NT2/D1 (cell line): ENCODE results near the gene SLC9A7.
"Not testable (repeated sequence)": the region's sequence is repeated elsewhere in the genome, so short reads cannot be mapped to it uniquely, and the experiment has no call there.

Experiments
- DNase-seq: peaks from one replicate; pipeline ENCODE4 v3.0.0-alpha.2; 2011; ENCODE audit warnings: low read depth, low spot score
- H3K27me3 ChIP-seq: 2 replicates; pipeline ENCODE4 v1.6.0; 2011; ENCODE audit warnings: mild to moderate bottlenecking; ENCODE audit not compliant: insufficient read length, insufficient read depth
- H3K36me3 ChIP-seq: 2 replicates; pipeline ENCODE4 v1.6.1; 2011; ENCODE audit warnings: mild to moderate bottlenecking, low read length, mixed read lengths; ENCODE audit not compliant: insufficient read depth, insufficient read length
- H3K4me1 ChIP-seq: 2 replicates; pipeline ENCODE4 v1.5.1; 2011; ENCODE audit not compliant: insufficient read depth, insufficient read length
- H3K4me3 ChIP-seq: 2 replicates; pipeline ENCODE4 v1.5.1; 2011; ENCODE audit warnings: low read depth; ENCODE audit not compliant: insufficient read length
- H3K9ac ChIP-seq: 2 replicates; pipeline ENCODE4 v1.6.0; 2011; ENCODE audit warnings: low read depth; ENCODE audit not compliant: insufficient read length
- H3K9me3 ChIP-seq: 2 replicates; pipeline ENCODE4 v1.5.1; 2011; ENCODE audit warnings: mild to moderate bottlenecking, low read length; ENCODE audit not compliant: insufficient read depth
- SUZ12 ChIP-seq: IDR thresholded peaks from 2 replicates; pipeline ENCODE4 v1.6.1; 2011; ENCODE audit not compliant: insufficient read length, insufficient read depth; ENCODE audit errors: extremely low read depth
- YY1 ChIP-seq: IDR thresholded peaks from 2 replicates; pipeline ENCODE4 v1.6.1; 2011; ENCODE audit not compliant: insufficient read length, insufficient read depth
- ZNF274 ChIP-seq: IDR thresholded peaks from 2 replicates; pipeline ENCODE4 v1.6.1; 2011; ENCODE audit warnings: mild to moderate bottlenecking, low read depth, low read length

Gene SLC9A7

GRCh38 chrX:46791927-46792809, 33.2 kb upstream of the SLC9A7 start:
- H3K4me3 ChIP-seq = no peak overlapping the region
- H3K9ac ChIP-seq = no peak overlapping the region
- H3K27me3 ChIP-seq = no peaks in the 10 kb centered on the region
- DNase-seq = peak; percentile 77
- H3K9me3 ChIP-seq = no peaks in the 10 kb centered on the region
- no peaks in the 10 kb centered on the region for H3K36me3 ChIP-seq
- TF ChIP-seq ZNF274 (no peak), YY1 (no peak), SUZ12 (no peak)
- peaks cover 3% of the 10 kb centered on the region for H3K4me1 ChIP-seq

GRCh38 chrX:46788902-46789301, 30.0 kb upstream of the SLC9A7 start:
- no peaks in the 10 kb centered on the region for H3K36me3 ChIP-seq
- H3K4me3 ChIP-seq = no peak overlapping the region
- H3K27me3 ChIP-seq = no peaks in the 10 kb centered on the region
- H3K9me3 ChIP-seq = no peaks in the 10 kb centered on the region
- no peak overlapping the region for H3K9ac ChIP-seq
- DNase-seq = peak; percentile 67
- no peak for TF ChIP-seq YY1
- no peak for TF ChIP-seq SUZ12
- TF ChIP-seq ZNF274 = no peak
- H3K4me1 ChIP-seq = peaks cover 3% of the 10 kb centered on the region

GRCh38 chrX:46784437-46784836, 25.5 kb upstream of the SLC9A7 start:
- not testable (repeated sequence) for DNase-seq, H3K36me3 ChIP-seq, H3K9me3 ChIP-seq

GRCh38 chrX:46782034-46782433, 23.1 kb upstream of the SLC9A7 start:
- DNase-seq = no peak
- no peak for TF ChIP-seq SUZ12
- no peak for TF ChIP-seq YY1
- TF ChIP-seq ZNF274 = no peak
- Histone ChIP-seq H3K4me1 (no peaks in the 10 kb centered on the region), H3K9me3 (no peaks in the 10 kb centered on the region), H3K36me3 (no peaks in the 10 kb centered on the region), H3K4me3 (no peak overlapping the region), H3K9ac (no peak overlapping the region), H3K27me3 (no peaks in the 10 kb centered on the region)

More at GRCh38 chrX:46784437-46784836, 25.5 kb upstream of the SLC9A7 start:
- H3K9ac ChIP-seq, H3K4me1 ChIP-seq, H3K27me3 ChIP-seq, H3K4me3 ChIP-seq: not testable (repeated sequence)

- no peak for TF ChIP-seq YY1
- TF ChIP-seq SUZ12 = no peak
- no peak for TF ChIP-seq ZNF274
- Histone ChIP-seq H3K9ac (no peak overlapping the region), H3K27me3 (no peaks in the 10 kb centered on the region), H3K4me1 (no peaks in the 10 kb centered on the region), H3K36me3 (no peaks in the 10 kb centered on the region), H3K4me3 (no peak overlapping the region), H3K9me3 (no peaks in the 10 kb centered on the region)
- DNase-seq = no peak
Measured at GRCh38 chrX:46777971-46778810, 19.3 kb upstream of the SLC9A7 start.

GRCh38 chrX:46770817-46771163, 11.9 kb upstream of the SLC9A7 start:
- no peak for TF ChIP-seq ZNF274
- no peak for TF ChIP-seq YY1
- no peak for TF ChIP-seq SUZ12
- H3K36me3 ChIP-seq = no peaks in the 10 kb centered on the region
- no peak overlapping the region for H3K4me3 ChIP-seq
- no peak for DNase-seq
- no peaks in the 10 kb centered on the region for H3K27me3 ChIP-seq
- H3K9ac ChIP-seq = no peak overlapping the region
- H3K4me1 ChIP-seq = no peaks in the 10 kb centered on the region
- H3K9me3 ChIP-seq = no peaks in the 10 kb centered on the region

GRCh38 chrX:46770000-46770816, 11.3 kb upstream of the SLC9A7 start:
- TF ChIP-seq YY1 (no peak), SUZ12 (no peak), ZNF274 (no peak)
- Histone ChIP-seq H3K9ac (no peak overlapping the region), H3K4me3 (no peak overlapping the region), H3K9me3 (no peaks in the 10 kb centered on the region), H3K27me3 (no peaks in the 10 kb centered on the region), H3K36me3 (no peaks in the 10 kb centered on the region), H3K4me1 (no peaks in the 10 kb centered on the region)
- DNase-seq = no peak
